OCI-LY3 (cell line): ENCODE data around the gene NFATC4.
A peak's percentile ranks its signal among the peaks of the same experiment; 100 is the strongest.

Source experiments
- H2AFZ ChIP-seq: fragments of 200-600, 300-600 bp; shearing (Covaris generic); 2 replicates; pipeline ENCODE4 v1.6.0; 2014; ENCODE audit warnings: antibody characterized with exemption, low read depth, low read length
- H3K27ac ChIP-seq: fragments of 200-600, 300-600 bp; sonication (generic); 2 replicates; pipeline ENCODE4 v1.5.1; 2014; ENCODE audit warnings: mild to moderate bottlenecking, low read length, moderate library complexity, mixed read lengths
- H3K27me3 ChIP-seq: fragments of 200-600, 300-600 bp; sonication (generic); 2 replicates; pipeline ENCODE4 v1.6.1; 2014; ENCODE audit warnings: low read depth, low read length, mixed read lengths
- H3K36me3 ChIP-seq: fragments of 200-600, 300-600 bp; sonication (generic); replicated peaks from 2 replicates; pipeline ENCODE3; 2014; ENCODE audit warnings: low read depth, low read length, mixed read lengths
- H3K4me1 ChIP-seq: fragments of 300-600, 200-600 bp; sonication (generic); 2 replicates; pipeline ENCODE4 v1.6.1; 2014; ENCODE audit warnings: low read length, mixed read lengths
- H3K4me2 ChIP-seq: fragments of 200-600, 300-600 bp; sonication (generic); 2 replicates; pipeline ENCODE4 v1.6.1; 2014; ENCODE audit warnings: low read length, mixed read lengths
- H3K4me3 ChIP-seq: fragments of 300-600, 200-600 bp; sonication (generic); 2 replicates; pipeline ENCODE4 v1.5.1; 2014; ENCODE audit warnings: antibody characterized with exemption, mild to moderate bottlenecking, low read length, moderate library complexity
- H3K79me2 ChIP-seq: fragments of 300-600, 200-600 bp; shearing (Covaris generic); 2 replicates; pipeline ENCODE4 v1.6.1; 2014; ENCODE audit warnings: mild to moderate bottlenecking, low read length, mixed read lengths
- H3K9ac ChIP-seq: fragments of 300-600, 200-600 bp; shearing (Covaris generic); 2 replicates; pipeline ENCODE4 v1.6.0; 2014; ENCODE audit warnings: mild to moderate bottlenecking, low read length, moderate library complexity
- H3K9me3 ChIP-seq: fragments of 200-600, 300-600 bp; shearing (Covaris generic); 2 replicates; pipeline ENCODE4 v1.6.1; 2014; ENCODE audit warnings: low read length, mixed read lengths; ENCODE audit not compliant: insufficient read depth
- H4K20me1 ChIP-seq: fragments of 200-600, 300-600 bp; sonication (generic); 2 replicates; pipeline ENCODE4 v1.6.1; 2016; ENCODE audit warnings: low read length, mixed read lengths; ENCODE audit not compliant: insufficient read depth
- CTCF ChIP-seq: fragments of 200-600, 300-600 bp; sonication (generic); IDR thresholded peaks from 2 replicates; pipeline ENCODE4 v1.5.1; 2014; ENCODE audit warnings: antibody characterized with exemption, low read length, low read depth
- EZH2phosphoT487 ChIP-seq: fragments of 200-600 bp; shearing (Covaris generic); IDR thresholded peaks from 2 replicates; pipeline ENCODE4 v1.6.1; 2018; ENCODE audit warnings: antibody characterized with exemption, mixed run types, low read depth

NFATC4 gene

GRCh38 chr14:24367514-24368211, at the start of gene NFATC4:
NFATC4 (plus strand) TSS chr14:24368184; CDS start chr14:24368341, 157 bp downstream.
- H3K9ac ChIP-seq, result peak within 1 kb of the TSS; percentile 99
- peak within 1 kb of the TSS; percentile 95 for H3K4me3 ChIP-seq
- no peaks in the 10 kb centered on the region for H3K9me3 ChIP-seq
- peak within 1 kb of the TSS; percentile 77 for H2AFZ ChIP-seq
- H3K36me3 ChIP-seq, result peaks cover under 1% of the 10 kb centered on the region
- no peaks in the 10 kb centered on the region for H4K20me1 ChIP-seq
- peak within 1 kb of the TSS; percentile 74 for H3K4me2 ChIP-seq
- no peaks in the 10 kb centered on the region for H3K79me2 ChIP-seq
- TF ChIP-seq CTCF (no peak), EZH2phosphoT487 (no peak)
- peak within 1 kb of the TSS; percentile 87 for H3K27ac ChIP-seq
- H3K27me3 ChIP-seq, result no peaks in the 10 kb centered on the region
- H3K4me1 ChIP-seq, result peaks cover 13% of the 10 kb centered on the region

GRCh38 chr14:24321212-24321975, 46.6 kb upstream of the NFATC4 start:
- Histone ChIP-seq H3K36me3 (no peaks in the 10 kb centered on the region), H3K79me2 (no peaks in the 10 kb centered on the region), H3K9ac (no peak overlapping the region), H3K4me1 (no peaks in the 10 kb centered on the region), H2AFZ (no peak overlapping the region), H3K4me3 (no peak overlapping the region), H3K27me3 (peaks cover 11% of the 10 kb centered on the region), H3K27ac (no peak overlapping the region), H3K9me3 (no peaks in the 10 kb centered on the region), H4K20me1 (no peaks in the 10 kb centered on the region), H3K4me2 (no peak overlapping the region)
- TF ChIP-seq EZH2phosphoT487, result no peak
- no peak for TF ChIP-seq CTCF

GRCh38 chr14:24322672-24323071, 45.3 kb upstream of the NFATC4 start:
- Histone ChIP-seq H3K27me3 (peaks cover 11% of the 10 kb centered on the region), H3K27ac (no peak overlapping the region), H3K9ac (no peak overlapping the region), H4K20me1 (no peaks in the 10 kb centered on the region), H3K36me3 (no peaks in the 10 kb centered on the region), H3K4me3 (no peak overlapping the region), H3K4me2 (no peak overlapping the region), H3K79me2 (no peaks in the 10 kb centered on the region), H2AFZ (no peak overlapping the region), H3K9me3 (no peaks in the 10 kb centered on the region), H3K4me1 (no peaks in the 10 kb centered on the region)
- TF ChIP-seq CTCF (no peak), EZH2phosphoT487 (no peak)

- Histone ChIP-seq H4K20me1 (no peaks in the 10 kb centered on the region), H3K27me3 (peaks cover 11% of the 10 kb centered on the region), H3K4me3 (no peak overlapping the region), H3K4me1 (no peaks in the 10 kb centered on the region), H2AFZ (no peak overlapping the region), H3K9ac (no peak overlapping the region), H3K27ac (no peak overlapping the region), H3K4me2 (no peak overlapping the region), H3K36me3 (no peaks in the 10 kb centered on the region), H3K9me3 (no peaks in the 10 kb centered on the region), H3K79me2 (no peaks in the 10 kb centered on the region)
- TF ChIP-seq EZH2phosphoT487, result no peak
- TF ChIP-seq CTCF, result no peak
These were observed 44.6 kb upstream of the NFATC4 start for GRCh38 chr14:24323341-24323740.
